Spleen (tissue), 11 donors: ENCODE measurements around the gene TTC7B. TPM values are rescaled to one million over a fixed set of nuclear protein-coding genes. Genes with fewer than 3 reads are reported as not detected.

ENCODE experiments used
- DNase-seq: peaks from one replicate; pipeline ENCODE4 v3.0.0-alpha.2; 2020
- H3K27ac ChIP-seq, 8 donors: fragments of 200-600 bp; sonication (generic) in 7 of 8; 1 replicate in 4 of 8; 2 replicates in 4 of 8; pipeline versions ENCODE4 v1.5.0 to v1.8.0; 2016 to 2021; ENCODE audit warnings: inconsistent platforms in 4 of 8, mild to moderate bottlenecking in 4 of 8, moderate library complexity in 1 of 8
- H3K27me3 ChIP-seq, 7 donors: fragments of 200-600 bp; sonication (generic) in 6 of 7; replicated peaks in 1 of 7; 1 replicate in 4 of 7; 2 replicates in 3 of 7; pipeline versions ENCODE4 v1.5.0 to v1.8.0; 2016 to 2021; ENCODE audit warnings: inconsistent platforms in 3 of 7, mild to moderate bottlenecking in 1 of 7
- H3K36me3 ChIP-seq, 6 donors: fragments of 200-600 bp; sonication (generic) in 5 of 6; 1 replicate in 4 of 6; 2 replicates in 2 of 6; pipeline versions ENCODE4 v1.5.0 to v1.8.0; 2016 to 2021; ENCODE audit warnings: inconsistent platforms in 2 of 6
- H3K4me1 ChIP-seq, 6 donors: fragments of 200-600 bp; sonication (generic) in 5 of 6; 1 replicate in 3 of 6; 2 replicates in 3 of 6; pipeline versions ENCODE4 v1.5.0 to v1.8.0; 2016 to 2021; ENCODE audit warnings: inconsistent platforms in 3 of 6
- H3K4me3 ChIP-seq, 8 donors: fragments of 200-600 bp; sonication (generic) in 7 of 8; 1 replicate in 4 of 8; 2 replicates in 4 of 8; pipeline versions ENCODE4 v1.5.0 to v1.8.0; 2016 to 2021; ENCODE audit warnings: inconsistent platforms in 4 of 8, mild to moderate bottlenecking in 4 of 8, moderate library complexity in 2 of 8
- H3K9me3 ChIP-seq, 8 donors: fragments of 200-600 bp; sonication (generic) in 7 of 8; 1 replicate in 4 of 8; 2 replicates in 4 of 8; pipeline versions ENCODE4 v1.5.0 to v1.8.0; 2016 to 2021; ENCODE audit warnings: inconsistent platforms in 4 of 8
- CTCF ChIP-seq, 11 experiments: fragments of 200-600 bp in 7 of 11; fragments of 450-650 bp in 4 of 11; sonication (generic) in 4 of 11; IDR thresholded peaks in 8 of 11; conservative IDR thresholded peaks in 3 of 11; 1 replicate in 7 of 11; 2 replicates in 4 of 11; pipeline versions ENCODE4 v1.4.0 to v1.8.0; 2016 to 2021; ENCODE audit warnings: antibody characterized with exemption in 11 of 11, inconsistent platforms in 4 of 11, mild to moderate bottlenecking in 1 of 11
- POLR2A ChIP-seq, 3 donors: fragments of 450-650 bp; IDR thresholded peaks; one replicate each; pipeline ENCODE4 v1.5.1; 2017; ENCODE audit warnings: antibody characterized with exemption in 3 of 3, mild to moderate bottlenecking in 1 of 3
- POLR2AphosphoS5 ChIP-seq, 3 donors: sonication (generic); formaldehyde crosslinking; IDR thresholded peaks; one replicate each; pipeline ENCODE4 v1.5.1; 2017; ENCODE audit warnings: antibody characterized with exemption in 3 of 3
- WGBS, 5 donors: extraction: QIAGEN DNeasy Blood & Tissue Kit in 3 of 5; methylation state at CpG; one replicate each; pipeline versions ENCODE4 v1.1.5 to v1.1.7; 2013 to 2018; 5-methylcytosine and 5-hydroxymethylcytosine counted together
- intact Hi-C: fragments of 100-400 bp; cut with DNase I; formaldehyde crosslinking; loops from one replicate; pipeline ENCODE4 v1.15.0; 2023; ENCODE audit warnings: low total_unique reads
- polyA plus RNA-seq, 3 donors: library from polyadenylated mRNA; stranded (reverse); fragments of 200-250 nt; gene quantifications; one replicate each; pipeline ENCODE4 v1.2.1, GENCODE V29; 2013
- total RNA-seq, 7 donors: library from RNA; depleted of rRNA in 3 of 7; stranded (reverse); fragments of >200 nt in 3 of 7; fragmentation: NEBNext Ultra II Directional in 4 of 7; extraction: Animal tissue kit (Norgen Biotek cat#: 25700) in 4 of 7; gene quantifications; one replicate each; pipeline versions ENCODE4 v1.1.0 to v1.2.1, GENCODE V29; 2016 to 2021
- donor health status: healthy with polysubstance abuse.
- donor health status: DM: no; HTN: no; CAD: no; lungs with moderate emphysema.
- donor health status: DM: no; HTN: no; CAD: no.
- donor health status: Bipolar disorder and iron deficiency.
- donor health status: healthy.
- donor health status: DM: no; HTN: no; CAD: no.
- donor health status: DM: yes; HTN: yes; CAD: no.

The TTC7B gene
- total and polyA plus RNA-seq, 10 donors = 6.6 to 98.4 (median 62.6) TPM

- Histone ChIP-seq H3K36me3 (no peaks in the 10 kb centered on the region), H3K4me1 (peaks cover 0 to 5% (median 0%) of the 10 kb centered on the region in 6 donors), H3K27me3 (peaks cover 0 to 25% (median 0%) of the 10 kb centered on the region in 7 donors), H3K27ac (no peak overlapping the region), H3K4me3 (no peak overlapping the region), H3K9me3 (no peaks in the 10 kb centered on the region)
- DNase-seq = no peak
- TF ChIP-seq POLR2AphosphoS5 (IDR thresholded peaks at IDR 0.05) (no peak), CTCF (IDR thresholded peaks at IDR 0.05 in 8 of 11, conservative IDR thresholded peaks at IDR 0.05 in 3 of 11) (no peak)
- WGBS, 5 donors = 92 to 95% (median 94%) methylated on average over 7 of the region's 7 CpGs
- intact Hi-C loops = no loop called here
Measured at GRCh38 chr14:90507428-90507827, 308.8 kb downstream of the TTC7B start.

DNA sequence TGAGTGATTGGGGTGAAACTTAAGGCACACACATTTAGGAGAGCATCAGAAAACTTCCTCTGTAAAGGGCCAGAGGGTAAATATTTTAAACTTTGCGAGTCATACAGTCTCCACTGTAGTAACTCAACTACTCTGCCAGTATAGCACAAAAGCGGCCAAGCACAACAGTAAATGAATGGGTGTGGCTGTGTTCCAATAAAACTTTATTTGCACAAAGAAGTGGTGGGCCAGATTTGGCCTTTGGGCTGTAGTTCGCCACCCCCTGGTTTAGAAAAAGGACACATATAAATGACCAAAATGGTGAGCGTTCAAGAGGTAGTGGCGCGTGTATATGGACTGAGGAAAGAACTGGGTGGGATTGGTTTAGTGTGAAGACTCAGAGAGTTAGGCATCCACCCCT, 309.5 kb downstream of the TTC7B start:
- TF ChIP-seq POLR2A (IDR thresholded peaks at IDR 0.05) (no peak), POLR2AphosphoS5 (IDR thresholded peaks at IDR 0.05) (no peak), CTCF (IDR thresholded peaks at IDR 0.05 in 8 of 11, conservative IDR thresholded peaks at IDR 0.05 in 3 of 11) (no peak)
- DNase-seq = no peak
- H3K27me3 ChIP-seq = peaks cover 0 to 31% (median 0%) of the 10 kb centered on the region in 7 donors
- H3K9me3 ChIP-seq = no peaks in the 10 kb centered on the region
- 92 to 98% (median 95%) methylated on average over 6 of the region's 6 CpGs for WGBS, 5 donors
- no peak overlapping the region for H3K4me3 ChIP-seq
- H3K4me1 ChIP-seq = peaks cover 0 to 5% (median 0%) of the 10 kb centered on the region in 6 donors
- no peaks in the 10 kb centered on the region for H3K36me3 ChIP-seq
- no peak overlapping the region for H3K27ac ChIP-seq
- intact Hi-C loops = no loop called here

DNA sequence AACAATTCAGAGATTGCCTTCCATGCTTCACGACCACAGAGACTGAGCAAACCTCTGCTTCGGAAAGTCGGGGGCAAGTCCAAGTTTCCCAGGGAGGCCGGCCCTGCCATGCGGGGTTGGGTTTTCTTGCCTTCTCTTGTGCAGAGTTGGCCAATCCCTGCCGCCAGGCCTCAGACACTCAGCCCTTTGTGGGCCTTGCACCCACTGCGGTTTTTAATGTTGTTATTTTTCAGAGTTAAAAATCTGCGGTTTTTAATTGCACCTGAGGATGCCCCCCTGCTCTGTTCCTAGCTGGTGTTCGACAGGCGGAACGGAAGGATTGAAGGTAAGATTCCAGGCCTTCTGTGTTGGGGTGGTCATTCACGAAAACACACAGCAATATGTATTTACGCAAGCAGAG, 310.7 kb downstream of the TTC7B start:
- DNase-seq = peak; percentile 46
- TF ChIP-seq CTCF (IDR thresholded peaks at IDR 0.05 in 8 of 11, conservative IDR thresholded peaks at IDR 0.05 in 3 of 11) (no peak), POLR2AphosphoS5 (IDR thresholded peaks at IDR 0.05) (no peak), POLR2A (IDR thresholded peaks at IDR 0.05) (no peak)
- Histone ChIP-seq H3K4me1 (peaks cover 0 to 13% (median 5%) of the 10 kb centered on the region in 6 donors), H3K9me3 (no peaks in the 10 kb centered on the region), H3K27me3 (peaks cover 0 to 41% (median 0%) of the 10 kb centered on the region in 7 donors), H3K27ac (no peak overlapping the region), H3K36me3 (no peaks in the 10 kb centered on the region), H3K4me3 (no peak overlapping the region)
- WGBS, 5 donors = 92 to 95% (median 93%) methylated on average over 13 of the region's 13 CpGs
- intact Hi-C loops = no loop called here

GRCh38 chr14:90504643-90505042, 311.6 kb downstream of the TTC7B start:
- H3K4me3 ChIP-seq = no peak overlapping the region
- H3K27ac ChIP-seq = no peak overlapping the region
- H3K36me3 ChIP-seq = no peaks in the 10 kb centered on the region
- intact Hi-C loops = no loop called here
- 83 to 91% (median 89%) methylated on average over 8 of the region's 8 CpGs for WGBS, 5 donors
- H3K27me3 ChIP-seq = peaks cover 0 to 47% (median 0%) of the 10 kb centered on the region in 7 donors
- DNase-seq = peak; percentile 60
- peaks cover 0 to 15% (median 5%) of the 10 kb centered on the region in 6 donors for H3K4me1 ChIP-seq
- no peaks in the 10 kb centered on the region for H3K9me3 ChIP-seq
- TF ChIP-seq CTCF (IDR thresholded peaks at IDR 0.05 in 8 of 11, conservative IDR thresholded peaks at IDR 0.05 in 3 of 11) (no peak), POLR2A (IDR thresholded peaks at IDR 0.05) (no peak), POLR2AphosphoS5 (IDR thresholded peaks at IDR 0.05) (no peak)
